SIG-M5 (cell line): Measurements from ENCODE around the gene BGLAP.

ENCODE experiments used
- DNase-seq: peaks from one replicate; lab custom pipeline; 2025; lab: John Stamatoyannopoulos, UW

The BGLAP gene

GRCh38 chr1:156258859-156259258 is 16.9 kb downstream of the BGLAP start:
- no peak for DNase-seq

GRCh38 chr1:156259805-156260204 is 17.8 kb downstream of the BGLAP start:
- no peak for DNase-seq

GRCh38 chr1:156260896-156261295 is 18.9 kb downstream of the BGLAP start:
- no peak for DNase-seq

DNA sequence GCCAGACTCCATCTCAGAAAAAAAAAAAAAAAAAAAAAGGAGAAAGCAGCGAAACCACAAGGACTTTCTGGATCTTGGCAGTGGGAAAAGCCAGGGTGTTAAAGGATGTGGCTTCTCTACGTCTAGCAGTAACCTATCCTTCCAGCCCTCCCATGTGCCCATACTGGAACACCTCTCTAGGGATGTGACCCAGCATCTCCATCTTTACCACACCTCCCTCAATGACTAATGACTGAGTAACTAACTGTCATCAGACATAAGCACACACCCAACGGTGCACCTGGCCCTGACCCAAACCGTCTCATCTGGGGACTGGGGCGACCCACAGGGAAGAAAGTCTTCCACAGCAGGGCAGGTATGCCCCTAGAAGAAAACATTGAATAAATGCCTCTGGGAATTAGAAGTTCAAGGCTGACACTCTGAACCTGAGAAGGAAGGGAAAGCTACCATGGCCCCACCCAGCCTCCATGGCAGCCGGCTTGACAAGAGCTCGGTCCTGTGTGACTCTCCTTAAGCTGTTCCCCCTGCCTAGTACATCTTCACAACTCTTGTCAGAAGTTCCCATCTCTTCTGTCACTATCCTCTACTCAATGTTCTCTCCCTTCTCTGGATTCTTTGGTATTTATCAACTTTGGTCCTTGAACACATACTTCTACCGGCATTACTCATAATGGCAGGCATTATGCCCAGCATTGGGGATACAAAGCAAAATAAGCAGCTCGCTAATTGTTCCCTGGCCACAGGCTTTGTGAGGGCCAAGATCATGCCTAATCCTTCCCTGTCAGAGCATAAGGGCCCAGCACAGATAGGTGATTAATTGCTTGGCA is 20.7 kb downstream of the BGLAP start:
- DNase-seq = no peak

- no peak for DNase-seq
Observed at GRCh38 chr1:156263288-156263655, 21.3 kb downstream of the BGLAP start.

DNA sequence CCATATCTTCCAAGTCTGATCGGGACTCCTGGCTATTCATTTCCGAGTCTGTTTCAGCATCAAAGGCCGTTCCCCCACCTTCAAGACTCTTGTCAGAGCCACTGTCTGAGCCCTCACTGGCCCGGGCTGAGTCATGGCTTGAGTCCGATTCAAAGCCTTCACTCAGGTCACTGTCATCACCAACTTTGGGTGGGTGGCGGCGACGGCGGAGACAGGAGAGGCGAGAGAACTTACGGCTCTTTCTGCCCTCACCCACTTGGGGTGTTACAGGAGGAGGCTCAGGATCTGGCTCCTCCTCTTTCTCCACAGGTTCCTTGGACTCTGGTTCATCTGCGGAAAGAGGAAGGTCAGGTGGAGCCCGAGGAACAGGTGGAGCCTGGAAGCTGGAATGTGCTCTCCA is 24.1 kb downstream of the BGLAP start:
- no peak for DNase-seq

- DNase-seq = no peak
Observed at GRCh38 chr1:156268336-156268735, 26.4 kb downstream of the BGLAP start.

DNA sequence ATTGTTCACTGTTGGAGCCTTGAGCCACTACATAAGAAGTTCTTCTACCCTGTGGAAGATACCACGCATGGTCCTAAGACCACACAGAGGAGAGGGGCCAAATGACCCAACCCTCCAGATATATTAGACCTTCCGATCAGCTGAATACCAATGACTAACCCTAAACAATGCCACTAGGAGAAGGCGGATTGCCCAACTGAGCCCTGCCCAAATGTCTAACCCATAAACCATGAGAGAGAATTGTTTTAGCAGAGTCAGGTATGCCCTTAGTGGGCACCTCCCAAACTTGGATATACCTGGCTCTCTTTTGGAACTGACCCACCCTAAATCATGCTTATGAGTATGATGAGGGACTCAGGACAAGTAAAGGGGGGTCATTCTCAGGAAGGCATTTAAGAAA is 28.3 kb downstream of the BGLAP start:
- no peak for DNase-seq

- no peak for DNase-seq
Observed at GRCh38 chr1:156276532-156276931, 34.5 kb downstream of the BGLAP start.

GRCh38 chr1:156276966-156277381 is 35.0 kb downstream of the BGLAP start:
- DNase-seq = no peak

DNA sequence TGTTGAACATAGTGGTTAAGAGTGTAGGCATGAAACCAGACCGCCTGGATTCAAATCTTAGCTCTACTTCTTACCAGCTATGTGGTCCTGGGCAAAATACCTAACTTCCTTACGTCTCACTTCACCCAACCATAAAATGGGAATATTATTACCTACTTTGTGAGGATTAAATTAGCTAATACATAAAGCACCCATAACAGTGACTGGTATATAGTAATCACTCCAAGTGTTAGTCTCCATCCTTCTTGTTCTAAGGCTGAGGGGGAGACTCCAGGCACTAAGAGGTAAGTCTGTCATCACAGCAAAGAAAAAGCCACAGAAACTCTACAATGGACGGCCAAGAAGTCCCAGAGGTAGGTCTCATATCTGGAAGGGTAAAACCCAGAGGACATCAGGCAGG is 37.9 kb downstream of the BGLAP start:
- DNase-seq = no peak

DNA sequence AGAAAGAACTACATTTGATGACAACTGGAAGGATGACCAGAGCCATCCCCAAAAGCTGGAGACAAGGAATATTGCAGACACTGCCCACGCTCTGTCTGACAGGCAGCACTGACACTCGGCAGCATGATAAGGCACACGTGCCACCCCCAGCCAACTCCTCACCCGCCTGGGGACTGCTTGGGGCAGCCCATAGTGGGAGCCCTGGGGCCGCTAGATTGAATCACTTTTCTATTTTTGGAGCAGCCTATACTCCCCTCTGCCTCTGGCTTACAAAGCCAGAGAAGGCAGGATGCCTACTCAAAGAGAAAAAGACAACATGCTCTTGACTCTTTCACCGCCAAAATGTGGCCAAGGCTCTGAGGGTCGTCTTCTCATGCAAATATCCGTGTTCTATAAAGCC is 39.3 kb downstream of the BGLAP start:
- peak; percentile 61 for DNase-seq

- DNase-seq = no peak
Observed at GRCh38 chr1:156281693-156282478, 39.9 kb downstream of the BGLAP start.

GRCh38 chr1:156282479-156283222 is 40.7 kb downstream of the BGLAP start, which contains the start of gene SMG5:
Gene SMG5 (minus strand): TSS chr1:156282825. CDS start chr1:156282680, 145 bp downstream.
- peak; percentile 95 for DNase-seq

DNA sequence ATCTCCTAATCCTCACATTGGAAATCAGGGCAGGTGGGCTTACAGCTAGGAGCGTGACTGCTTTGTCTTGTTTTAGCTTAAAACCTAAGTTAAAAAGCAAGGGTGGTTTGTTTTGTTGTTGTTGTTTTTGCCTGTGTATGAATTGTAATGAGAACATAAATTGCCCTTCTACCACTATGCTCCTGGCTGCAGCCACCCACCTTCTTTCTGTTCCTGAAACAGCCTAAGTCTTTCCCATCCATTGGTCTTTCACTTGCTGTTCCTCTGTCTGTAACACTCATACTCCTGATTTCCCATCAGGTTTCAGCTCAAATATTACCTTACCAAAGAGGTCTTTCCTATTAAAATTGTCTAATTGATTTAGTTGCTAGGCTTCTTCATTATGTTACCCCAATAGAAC is 41.5 kb downstream of the BGLAP start:
- no peak for DNase-seq

- no peak for DNase-seq
Observed at GRCh38 chr1:156284112-156284511, 42.1 kb downstream of the BGLAP start, which contains the start of gene TMEM79. Gene TMEM79 (plus strand): TSS chr1:156284325. CDS start chr1:156285227, 902 bp downstream.

GRCh38 chr1:156284757-156285156 is 42.8 kb downstream of the BGLAP start:
- no peak for DNase-seq

GRCh38 chr1:156285437-156285836 is 43.5 kb downstream of the BGLAP start:
- DNase-seq = no peak

DNA sequence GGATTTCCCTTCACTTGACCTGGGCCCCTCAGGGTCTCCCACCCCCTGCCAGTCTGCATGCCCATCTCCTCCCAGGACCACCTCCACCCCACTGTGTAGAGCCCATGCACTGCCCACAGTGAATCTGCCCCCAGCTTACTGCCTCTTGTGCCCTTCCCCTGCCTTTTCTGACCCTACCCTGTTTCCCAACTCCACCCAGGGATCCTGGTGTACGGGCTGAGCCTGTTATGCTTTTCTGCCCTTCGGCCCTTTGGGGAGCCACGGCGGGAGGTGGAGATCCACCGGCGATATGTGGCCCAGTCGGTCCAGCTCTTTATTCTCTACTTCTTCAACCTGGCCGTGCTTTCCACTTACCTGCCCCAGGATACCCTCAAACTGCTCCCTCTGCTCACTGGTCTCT is 44.1 kb downstream of the BGLAP start:
- no peak for DNase-seq

- DNase-seq = no peak
Observed at GRCh38 chr1:156289857-156290256, 47.9 kb downstream of the BGLAP start.

DNA sequence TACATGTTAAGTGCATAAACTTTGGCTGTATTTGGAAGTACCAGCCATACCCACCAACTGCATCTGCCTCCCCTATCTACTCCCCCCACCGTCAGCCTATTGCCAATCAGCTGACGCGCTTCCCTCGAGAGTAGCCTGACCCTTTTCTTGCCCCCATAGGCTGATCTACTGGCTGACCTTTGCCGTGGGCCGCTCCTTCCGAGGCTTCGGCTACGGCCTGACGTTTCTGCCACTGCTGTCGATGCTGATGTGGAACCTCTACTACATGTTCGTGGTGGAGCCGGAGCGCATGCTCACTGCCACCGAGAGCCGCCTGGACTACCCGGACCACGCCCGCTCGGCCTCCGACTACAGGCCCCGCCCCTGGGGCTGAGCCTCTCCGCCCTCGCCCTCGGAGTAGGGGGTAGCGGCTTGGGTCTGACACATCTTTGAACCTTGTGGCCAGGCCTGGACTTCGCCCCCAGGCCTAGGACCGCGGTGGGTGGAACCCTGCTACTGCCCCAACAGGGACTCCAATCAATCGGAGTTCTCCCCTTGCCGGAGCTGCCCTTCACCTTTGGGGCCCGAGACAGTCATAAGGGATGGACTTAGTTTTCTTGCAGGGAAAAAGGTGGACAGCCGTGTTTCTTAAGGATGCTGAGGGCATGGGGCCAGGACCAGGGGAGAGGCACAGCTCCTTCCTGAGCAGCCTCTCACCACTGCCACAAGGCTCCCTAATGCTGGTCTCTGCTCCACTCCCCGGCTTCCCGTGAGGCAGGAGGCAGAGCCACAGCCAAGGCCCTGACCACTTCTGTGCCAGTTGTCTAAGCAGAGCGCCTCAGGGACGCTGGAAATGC is 49.5 kb downstream of the BGLAP start:
- DNase-seq = no peak
